ENCODE measurements around the gene ATP13A3.

ATP13A3 gene

GRCh38 chr3:194474675-194475074 lies 12.1 kb downstream of the ATP13A3 start:
- peaks cover 16% of the 10 kb centered on the region for H3K4me1 Mint-ChIP-seq
- DNase-seq (ENCODE audit: low spot score in 2 of 2) = no peak
- ATAC-seq = no peak
- H3K9me3 Mint-ChIP-seq = no peaks in the 10 kb centered on the region
- H3K27ac Mint-ChIP-seq = no peak overlapping the region
- H3K36me3 Mint-ChIP-seq = peaks cover 25% of the 10 kb centered on the region
- H3K4me3 Mint-ChIP-seq = no peak overlapping the region

GRCh38 chr3:194472290-194472920 lies 14.4 kb downstream of the ATP13A3 start:
- H3K27ac Mint-ChIP-seq = no peak overlapping the region
- no peak for DNase-seq (ENCODE audit: low spot score in 2 of 2)
- no peaks in the 10 kb centered on the region for H3K9me3 Mint-ChIP-seq
- no peak overlapping the region for H3K4me3 Mint-ChIP-seq
- peak; percentile 82 for ATAC-seq
- H3K36me3 Mint-ChIP-seq = peaks cover 35% of the 10 kb centered on the region
- peaks cover 20% of the 10 kb centered on the region for H3K4me1 Mint-ChIP-seq

GRCh38 chr3:194471863-194472262 lies 14.9 kb downstream of the ATP13A3 start:
- peaks cover 35% of the 10 kb centered on the region for H3K36me3 Mint-ChIP-seq
- ATAC-seq (no peak), DNase-seq (ENCODE audit: low spot score in 2 of 2) (no peak)
- H3K4me3 Mint-ChIP-seq = no peak overlapping the region
- H3K27ac Mint-ChIP-seq = no peak overlapping the region
- H3K4me1 Mint-ChIP-seq = peaks cover 24% of the 10 kb centered on the region
- no peaks in the 10 kb centered on the region for H3K9me3 Mint-ChIP-seq

DNA sequence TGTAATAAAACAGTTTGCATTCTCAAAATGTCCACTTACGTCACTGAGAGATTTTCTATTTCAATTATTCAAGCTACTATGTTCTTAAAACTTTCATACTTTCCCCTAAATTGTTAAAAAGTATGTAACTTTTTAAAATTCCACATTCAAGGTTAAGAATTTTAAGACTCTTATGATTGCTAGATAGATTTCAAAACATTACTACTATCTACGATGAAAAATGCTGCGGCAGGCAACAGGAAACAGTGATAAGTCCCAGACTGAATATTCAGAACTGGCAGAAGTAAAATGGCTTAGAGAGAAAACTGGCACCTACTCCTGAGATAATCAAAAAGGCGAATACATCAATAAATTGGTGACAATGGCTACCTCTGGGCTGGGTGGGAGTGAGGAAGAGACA lies 16.2 kb downstream of the ATP13A3 start:
- DNase-seq (ENCODE audit: low spot score in 2 of 2) (no peak), ATAC-seq (no peak)
- Mint-ChIP-seq H3K4me1 (peaks cover 33% of the 10 kb centered on the region), H3K4me3 (no peak overlapping the region), H3K27ac (no peak overlapping the region), H3K36me3 (peaks cover 35% of the 10 kb centered on the region), H3K9me3 (no peaks in the 10 kb centered on the region)

DNA sequence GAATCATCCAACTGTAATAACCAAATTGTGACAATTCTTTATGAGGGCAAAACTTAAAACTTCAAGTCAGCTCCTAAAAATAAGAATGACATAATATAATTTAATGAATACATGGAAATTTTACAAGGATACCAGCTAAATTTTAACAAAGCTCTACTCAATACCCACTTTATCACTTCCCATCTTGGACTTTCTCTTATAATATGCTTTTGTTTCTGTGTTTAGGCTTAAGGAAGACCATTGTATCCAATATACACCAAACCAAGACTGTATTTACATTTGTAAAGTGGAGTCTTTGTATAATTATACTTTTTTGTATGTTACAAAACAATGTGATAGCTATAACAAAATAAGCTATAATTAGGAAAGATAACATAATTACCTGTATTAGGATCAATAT lies 16.8 kb downstream of the ATP13A3 start:
- peaks cover 39% of the 10 kb centered on the region for H3K4me1 Mint-ChIP-seq
- no peak for ATAC-seq
- H3K4me3 Mint-ChIP-seq = no peak overlapping the region

DNA sequence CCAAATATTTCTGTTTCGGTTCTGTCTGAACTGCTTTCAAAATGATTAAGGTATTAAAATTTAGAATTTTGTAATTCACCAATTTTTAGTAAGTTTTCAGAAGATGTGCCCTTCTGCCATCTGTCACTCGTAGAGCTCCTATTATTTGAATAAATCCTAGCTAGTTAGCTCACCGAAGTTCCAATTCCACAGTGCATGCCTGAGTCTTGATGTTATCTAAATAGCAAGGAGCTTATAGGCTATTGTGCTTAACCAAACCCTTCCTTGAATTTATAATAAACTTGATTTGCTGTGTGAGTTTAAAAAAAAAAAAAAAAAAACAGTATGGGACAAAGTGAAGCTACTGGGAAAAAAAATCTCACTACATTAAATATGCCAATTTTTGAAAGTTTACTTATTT lies 18.7 kb downstream of the ATP13A3 start:
- H3K36me3 Mint-ChIP-seq = peaks cover 31% of the 10 kb centered on the region

More for the DNA sequence above, 16.8 kb downstream of the ATP13A3 start:
- Mint-ChIP-seq H3K36me3 (peaks cover 35% of the 10 kb centered on the region), H3K9me3 (no peaks in the 10 kb centered on the region), H3K27ac (no peak overlapping the region)
- no peak for DNase-seq (ENCODE audit: low spot score in 2 of 2)

GRCh38 chr3:194466761-194467356 lies 19.9 kb downstream of the ATP13A3 start:
- H3K4me1 Mint-ChIP-seq = peaks cover 30% of the 10 kb centered on the region
- ATAC-seq (no peak), DNase-seq (ENCODE audit: low spot score in 2 of 2) (no peak)
- H3K36me3 Mint-ChIP-seq = peaks cover 25% of the 10 kb centered on the region
- H3K27ac Mint-ChIP-seq = no peak overlapping the region
- H3K9me3 Mint-ChIP-seq = no peaks in the 10 kb centered on the region
- no peak overlapping the region for H3K4me3 Mint-ChIP-seq

More for the DNA sequence above, 18.7 kb downstream of the ATP13A3 start:
- no peak overlapping the region for H3K4me3 Mint-ChIP-seq
- ATAC-seq (no peak), DNase-seq (ENCODE audit: low spot score in 2 of 2) (no peak)
- peaks cover 38% of the 10 kb centered on the region for H3K4me1 Mint-ChIP-seq
- H3K27ac Mint-ChIP-seq = no peak overlapping the region
- no peaks in the 10 kb centered on the region for H3K9me3 Mint-ChIP-seq

DNA sequence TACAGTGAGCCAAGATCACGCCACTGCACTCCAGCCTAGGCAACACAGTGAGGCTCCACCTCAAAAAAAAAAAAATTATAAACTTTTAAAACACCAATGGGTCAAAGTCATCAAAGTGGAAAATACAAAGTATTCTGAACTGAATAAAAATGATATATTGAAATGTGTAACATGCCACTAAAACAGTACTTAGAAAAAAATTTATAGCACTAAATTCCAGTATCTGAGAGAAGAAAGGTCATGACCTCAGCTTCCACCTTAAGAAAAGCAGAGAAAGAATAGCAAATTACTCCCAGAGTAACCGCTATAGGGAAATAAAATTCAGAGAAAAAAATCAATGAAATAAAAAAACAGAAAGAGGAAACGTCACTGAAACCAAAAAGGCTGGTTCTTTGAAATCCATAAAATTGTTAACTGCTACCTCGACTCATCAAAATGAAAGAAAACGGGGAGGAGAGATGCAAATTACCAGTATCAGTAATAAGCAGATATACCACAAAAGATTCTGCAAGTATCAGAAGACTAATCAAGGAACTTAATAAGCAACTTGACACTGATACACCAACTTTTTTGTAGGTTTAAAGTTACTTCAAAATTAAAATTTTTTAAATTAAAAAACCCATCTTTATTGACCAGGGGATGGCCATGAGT lies 20.8 kb downstream of the ATP13A3 start:
- Mint-ChIP-seq H3K27ac (no peak overlapping the region), H3K36me3 (peaks cover 25% of the 10 kb centered on the region), H3K4me1 (peaks cover 29% of the 10 kb centered on the region), H3K4me3 (peak overlapping the region; percentile 13), H3K9me3 (no peaks in the 10 kb centered on the region)
- no peak for DNase-seq (ENCODE audit: low spot score in 2 of 2)
- ATAC-seq = peak; percentile 72

DNA sequence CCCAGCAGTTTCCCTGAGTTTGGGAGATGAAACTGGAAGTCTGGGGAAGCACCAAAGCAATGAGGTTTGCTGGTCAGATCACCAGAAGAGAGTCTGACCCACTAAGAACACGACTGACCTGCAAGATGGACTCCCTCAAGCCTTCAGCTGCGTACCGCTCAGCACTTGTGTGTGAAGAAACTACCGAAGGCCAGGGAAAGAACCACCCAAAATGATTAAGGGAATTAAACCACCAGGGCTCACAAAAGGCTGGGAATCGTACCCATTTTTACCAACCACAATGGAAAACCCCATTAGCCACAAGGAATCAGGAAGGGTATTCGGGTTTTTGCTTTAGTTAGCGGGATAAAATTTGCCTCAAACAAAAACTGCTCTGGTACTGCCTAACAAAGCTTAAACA lies 21.6 kb downstream of the ATP13A3 start:
- ATAC-seq (no peak), DNase-seq (ENCODE audit: low spot score in 2 of 2) (no peak)
- Mint-ChIP-seq H3K27ac (peak overlapping the region; percentile 35), H3K4me1 (peaks cover 29% of the 10 kb centered on the region), H3K9me3 (no peaks in the 10 kb centered on the region), H3K4me3 (peak overlapping the region; percentile 13), H3K36me3 (peaks cover 30% of the 10 kb centered on the region)

DNA sequence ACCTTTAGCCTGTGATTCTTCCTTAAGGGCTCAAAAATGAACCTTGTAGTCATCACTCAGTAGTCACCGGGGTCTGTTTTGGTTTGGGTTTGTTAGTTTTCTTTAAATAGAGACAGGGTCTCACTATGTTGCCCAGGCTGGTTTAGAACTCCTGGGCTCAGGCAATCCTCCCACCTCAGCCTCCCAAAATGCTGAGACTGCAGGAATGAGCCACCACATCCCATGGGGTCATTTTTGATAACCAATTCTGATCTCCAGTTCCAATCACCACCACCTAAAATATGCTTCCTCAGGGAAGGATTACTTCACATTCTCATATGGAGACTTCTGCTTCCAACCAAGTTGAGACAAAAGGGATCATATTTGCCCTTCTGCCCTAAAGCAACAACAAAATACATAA lies 22.1 kb downstream of the ATP13A3 start:
- no peak for DNase-seq (ENCODE audit: low spot score in 2 of 2)
- no peak overlapping the region for H3K4me3 Mint-ChIP-seq
- no peak for ATAC-seq
- H3K4me1 Mint-ChIP-seq = peaks cover 29% of the 10 kb centered on the region
- peaks cover 36% of the 10 kb centered on the region for H3K36me3 Mint-ChIP-seq
- no peaks in the 10 kb centered on the region for H3K9me3 Mint-ChIP-seq
- peak overlapping the region; percentile 35 for H3K27ac Mint-ChIP-seq

DNA sequence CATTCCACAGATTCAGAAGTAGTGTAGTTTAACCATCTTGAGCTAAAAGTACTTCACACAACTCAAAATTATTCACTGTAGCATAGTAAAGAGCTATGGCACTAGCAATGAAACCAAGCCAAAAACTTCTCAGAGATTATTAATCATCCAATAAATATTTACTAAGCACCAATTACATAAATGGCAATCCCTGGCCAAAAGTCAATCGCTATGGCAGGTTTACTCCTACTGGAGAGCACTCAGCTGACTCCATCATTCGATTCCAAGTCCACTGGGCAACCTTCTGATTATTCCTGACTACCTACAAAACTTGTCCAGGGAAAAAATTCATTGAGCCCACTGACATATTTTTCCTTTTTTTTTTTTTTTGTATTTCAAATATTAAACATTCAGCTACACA lies 23.9 kb downstream of the ATP13A3 start:
- no peak overlapping the region for H3K4me3 Mint-ChIP-seq
- H3K36me3 Mint-ChIP-seq = peaks cover 43% of the 10 kb centered on the region
- no peaks in the 10 kb centered on the region for H3K9me3 Mint-ChIP-seq
- peaks cover 25% of the 10 kb centered on the region for H3K4me1 Mint-ChIP-seq
- no peak for ATAC-seq
- H3K27ac Mint-ChIP-seq = no peak overlapping the region
- DNase-seq (ENCODE audit: low spot score in 2 of 2) = no peak

GRCh38 chr3:194460566-194460965 lies 26.2 kb downstream of the ATP13A3 start:
- no peak overlapping the region for H3K27ac Mint-ChIP-seq
- ATAC-seq = no peak
- no peaks in the 10 kb centered on the region for H3K9me3 Mint-ChIP-seq
- H3K36me3 Mint-ChIP-seq = peaks cover 67% of the 10 kb centered on the region
- no peak overlapping the region for H3K4me3 Mint-ChIP-seq
- H3K4me1 Mint-ChIP-seq = peaks cover 11% of the 10 kb centered on the region
- DNase-seq (ENCODE audit: low spot score in 2 of 2) = no peak

- H3K27ac Mint-ChIP-seq = no peak overlapping the region
Measured at GRCh38 chr3:194458131-194458530, 28.7 kb downstream of the ATP13A3 start.

GRCh38 chr3:194455481-194455880 lies 31.3 kb downstream of the ATP13A3 start:
- DNase-seq (ENCODE audit: low spot score in 2 of 2) = no peak
- no peak overlapping the region for H3K27ac Mint-ChIP-seq
- H3K4me1 Mint-ChIP-seq = no peaks in the 10 kb centered on the region
- no peak for ATAC-seq
- no peak overlapping the region for H3K4me3 Mint-ChIP-seq
- peaks cover 100% of the 10 kb centered on the region for H3K36me3 Mint-ChIP-seq
- no peaks in the 10 kb centered on the region for H3K9me3 Mint-ChIP-seq

More at GRCh38 chr3:194458131-194458530, 28.7 kb downstream of the ATP13A3 start:
- Mint-ChIP-seq H3K9me3 (no peaks in the 10 kb centered on the region), H3K4me1 (no peaks in the 10 kb centered on the region), H3K4me3 (no peak overlapping the region), H3K36me3 (peaks cover 91% of the 10 kb centered on the region)
- DNase-seq (ENCODE audit: low spot score in 2 of 2) (no peak), ATAC-seq (no peak)

GRCh38 chr3:194450341-194450740 lies 36.5 kb downstream of the ATP13A3 start:
- Mint-ChIP-seq H3K27ac (no peak overlapping the region), H3K4me1 (no peaks in the 10 kb centered on the region), H3K36me3 (peaks cover 100% of the 10 kb centered on the region), H3K9me3 (no peaks in the 10 kb centered on the region), H3K4me3 (no peak overlapping the region)
- ATAC-seq (no peak), DNase-seq (ENCODE audit: low spot score in 2 of 2) (no peak)

GRCh38 chr3:194449913-194450312 lies 36.9 kb downstream of the ATP13A3 start:
- peaks cover 100% of the 10 kb centered on the region for H3K36me3 Mint-ChIP-seq
- no peaks in the 10 kb centered on the region for H3K9me3 Mint-ChIP-seq
- H3K4me1 Mint-ChIP-seq = no peaks in the 10 kb centered on the region
- no peak overlapping the region for H3K4me3 Mint-ChIP-seq
- H3K27ac Mint-ChIP-seq = peak overlapping the region; percentile 23
- ATAC-seq = no peak
- DNase-seq (ENCODE audit: low spot score in 2 of 2) = no peak
